GM20431 (cell line): Measurements from ENCODE around the gene HIVEP3.

Experiments used
- in situ Hi-C: fragments of 300-500 bp; cut with MseI, MboI; formaldehyde crosslinking; loops from one replicate; pipeline ENCODE4 v1.15.0; 2020; ENCODE audit warnings: low sequenced_read_pairs; ENCODE audit not compliant: unreplicated experiment

Gene HIVEP3

GRCh38 chr1:41773144-41773591 lies 145.6 kb downstream of the HIVEP3 start:
- in situ Hi-C loops = loop anchor here (25.0 kb wide), 1 partner anchor 186 kb away; no protein-coding TSS in a partner anchor

GRCh38 chr1:41769068-41769467 lies 149.7 kb downstream of the HIVEP3 start:
- in situ Hi-C loops = loop anchor here (25.0 kb wide), 1 partner anchor 182 kb away; no protein-coding TSS in a partner anchor

- in situ Hi-C loops = loop anchor here (25.0 kb wide), 1 partner anchor 181 kb away; no protein-coding TSS in a partner anchor
Observed at GRCh38 chr1:41768583-41768982, 150.1 kb downstream of the HIVEP3 start.

GRCh38 chr1:41767534-41768525 lies 150.9 kb downstream of the HIVEP3 start:
- in situ Hi-C loops = loop anchor here (25.0 kb wide), 1 partner anchor 181 kb away; no protein-coding TSS in a partner anchor

- in situ Hi-C loops = loop anchor here (25.0 kb wide), 1 partner anchor 179 kb away; no protein-coding TSS in a partner anchor
Observed at GRCh38 chr1:41766546-41766945, 152.2 kb downstream of the HIVEP3 start.

GRCh38 chr1:41766041-41766440 lies 152.7 kb downstream of the HIVEP3 start:
- in situ Hi-C loops = loop anchor here (25.0 kb wide), 1 partner anchor 179 kb away; no protein-coding TSS in a partner anchor

GRCh38 chr1:41765152-41765551 lies 153.6 kb downstream of the HIVEP3 start:
- in situ Hi-C loops = loop anchor here (25.0 kb wide), 1 partner anchor 178 kb away; no protein-coding TSS in a partner anchor

GRCh38 chr1:41764656-41765055 lies 154.1 kb downstream of the HIVEP3 start:
- in situ Hi-C loops = loop anchor here (25.0 kb wide), 1 partner anchor 177 kb away; no protein-coding TSS in a partner anchor

- in situ Hi-C loops = loop anchor here (25.0 kb wide), 1 partner anchor 175 kb away; no protein-coding TSS in a partner anchor
Observed at GRCh38 chr1:41762777-41763176, 155.9 kb downstream of the HIVEP3 start.

- in situ Hi-C loops = loop anchor here (25.0 kb wide), 1 partner anchor 175 kb away; no protein-coding TSS in a partner anchor
Observed at GRCh38 chr1:41762251-41762650, 156.5 kb downstream of the HIVEP3 start.

- in situ Hi-C loops = loop anchor here (25.0 kb wide), 1 partner anchor 172 kb away; no protein-coding TSS in a partner anchor
Observed at GRCh38 chr1:41758904-41759548, 159.7 kb downstream of the HIVEP3 start.

- in situ Hi-C loops = loop anchor here (25.0 kb wide), 1 partner anchor 171 kb away; no protein-coding TSS in a partner anchor
Observed at GRCh38 chr1:41758500-41758899, 160.2 kb downstream of the HIVEP3 start.

- in situ Hi-C loops = loop anchor here (25.0 kb wide), 1 partner anchor 167 kb away; no protein-coding TSS in a partner anchor
Observed at GRCh38 chr1:41754540-41754939, 164.2 kb downstream of the HIVEP3 start.

GRCh38 chr1:41752514-41753170 lies 166.1 kb downstream of the HIVEP3 start:
- in situ Hi-C loops = loop anchor here (25.0 kb wide), 1 partner anchor 165 kb away; no protein-coding TSS in a partner anchor

GRCh38 chr1:41751804-41752513 lies 166.8 kb downstream of the HIVEP3 start:
- in situ Hi-C loops = loop anchor here (25.0 kb wide), 1 partner anchor 165 kb away; no protein-coding TSS in a partner anchor

- in situ Hi-C loops = loop anchor here (25.0 kb wide), 1 partner anchor 163 kb away; no protein-coding TSS in a partner anchor
Observed at GRCh38 chr1:41749991-41750745, 168.6 kb downstream of the HIVEP3 start.

GRCh38 chr1:41745022-41745421 lies 173.7 kb downstream of the HIVEP3 start:
- in situ Hi-C loops = no loop called here

GRCh38 chr1:41743366-41743765 lies 175.4 kb downstream of the HIVEP3 start:
- in situ Hi-C loops = no loop called here
